ENCODE measurements around the gene FAM204A.

DNA sequence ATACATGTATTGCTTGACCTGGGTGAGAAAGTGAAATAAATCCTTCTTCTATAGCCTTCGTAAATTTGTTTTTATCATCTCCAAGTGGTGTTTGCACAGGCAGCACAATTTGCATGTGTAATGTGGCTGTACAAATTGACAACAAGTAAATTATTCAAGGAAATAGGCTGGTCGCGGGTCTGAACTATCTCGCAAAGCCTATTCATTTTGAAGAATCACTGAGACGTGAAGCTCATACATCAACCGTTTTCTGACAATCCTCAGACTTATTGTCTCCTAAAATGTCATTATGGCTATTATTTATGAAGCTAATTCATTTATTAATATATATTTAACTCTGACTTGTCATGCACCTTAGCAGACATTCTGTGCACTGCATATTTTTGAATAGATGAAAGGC, 16.2 kb upstream of the FAM204A start:
- TF ChIP-seq CTCF (conservative IDR thresholded peaks at IDR 0.05; ENCODE audit: low read depth, low read length) = no peak
- TF ChIP-seq EZH2 (IDR thresholded peaks at IDR 0.05; ENCODE audit: borderline replicate concordance, low read depth, low read length, poor library complexity, severe bottlenecking) = no peak
